Right lung (tissue), 5 donors: ENCODE data around the gene PSMB11. TPM values are rescaled to one million over a fixed set of nuclear protein-coding genes. Genes with fewer than 3 reads are reported as not detected.

ENCODE experiments used
- DNase-seq, 2 donors: peaks; one replicate each; pipeline ENCODE4 v3.0.0-alpha.2; 2013
- polyA plus RNA-seq, 5 donors: library from polyadenylated mRNA; unstranded; fragments of 120-200 nt; gene quantifications; one replicate each; pipeline versions ENCODE4 v1.2.1 to v1.2.3, GENCODE V29; 2013; ENCODE audit warnings: inconsistent platforms in 1 of 5, low replicate concordance in 1 of 5; ENCODE audit not compliant: insufficient read length in 5 of 5, insufficient read depth in 1 of 5

Gene PSMB11
- polyA plus RNA-seq, 5 donors = not detected

- DNase-seq = no peak
Observed at GRCh38 chr14:23079716-23080115, 37.7 kb downstream of the PSMB11 start.

GRCh38 chr14:23080474-23080873 is 38.5 kb downstream of the PSMB11 start:
- DNase-seq = no peak

DNA sequence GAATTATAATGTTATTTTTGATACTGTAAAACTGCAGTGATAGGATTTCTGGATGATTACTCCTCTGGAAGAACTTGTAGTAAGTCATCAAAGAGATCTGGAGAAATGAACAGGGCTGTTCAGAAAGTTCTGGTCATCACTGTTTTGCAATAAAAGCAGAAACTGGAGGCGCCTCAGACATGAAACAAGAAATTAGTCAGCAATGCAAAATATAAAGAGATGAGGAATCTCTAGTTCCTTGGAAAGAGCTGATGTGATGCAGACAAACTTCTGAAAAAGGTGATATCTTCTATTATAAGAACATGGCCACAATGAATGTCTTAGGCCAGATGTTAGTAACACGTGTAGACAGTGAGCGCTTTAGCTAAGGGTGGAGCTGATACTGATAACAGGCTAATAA is 43.4 kb downstream of the PSMB11 start:
- DNase-seq = no peak

DNA sequence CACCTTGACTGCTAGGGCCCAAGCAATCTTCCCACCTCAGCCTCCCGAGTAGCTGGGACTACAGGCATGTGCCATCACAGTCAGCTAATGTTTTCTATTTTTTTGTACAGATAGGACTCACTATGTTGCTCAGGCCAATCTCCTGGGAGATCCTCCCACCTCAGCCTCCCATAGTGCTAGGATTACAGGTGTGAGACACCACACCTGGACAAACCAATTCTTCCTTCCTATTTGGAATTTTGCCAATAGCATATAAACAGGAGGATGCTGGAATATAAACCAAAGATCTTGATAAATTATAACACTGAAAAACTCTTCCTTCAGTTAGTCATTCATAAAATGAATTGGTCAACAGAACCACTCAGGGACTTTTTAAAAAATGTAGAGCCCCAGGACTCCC is 44.6 kb downstream of the PSMB11 start:
- DNase-seq = no peak

DNA sequence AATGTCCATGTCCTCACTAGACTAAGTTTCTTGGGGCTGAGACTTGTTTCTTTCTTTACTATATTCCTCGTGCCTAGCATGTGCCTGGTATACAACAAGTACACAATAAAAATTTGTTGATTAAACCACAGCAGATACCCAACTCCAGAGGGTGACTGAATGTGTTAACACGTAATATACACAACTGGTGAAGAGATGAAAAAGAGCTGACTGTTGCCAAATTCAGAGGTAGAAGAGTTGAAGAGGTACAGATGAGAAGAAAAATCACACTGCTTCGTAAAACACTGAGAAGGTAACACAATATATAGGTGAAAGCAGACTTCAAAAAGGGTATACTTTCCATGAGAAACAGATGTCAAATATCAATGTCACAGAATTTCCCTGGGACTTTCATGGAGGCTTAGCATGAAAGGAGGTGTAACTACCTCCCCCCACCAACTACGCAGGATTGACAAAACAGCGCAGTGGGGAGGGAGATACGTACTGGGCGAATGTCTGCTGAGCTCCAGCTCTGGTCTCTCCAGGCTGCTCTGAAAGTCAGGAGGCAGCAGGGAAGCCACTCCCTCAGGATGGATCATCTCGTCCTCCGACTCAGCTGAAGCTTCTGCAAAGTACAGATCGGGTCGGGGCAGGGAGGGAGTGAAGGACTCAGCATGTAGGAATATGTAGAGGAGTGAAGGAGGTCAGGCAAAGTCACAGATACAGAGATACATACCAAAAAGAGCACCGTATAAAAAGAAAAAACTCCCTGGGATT is 47.7 kb downstream of the PSMB11 start:
- no peak for DNase-seq

DNA sequence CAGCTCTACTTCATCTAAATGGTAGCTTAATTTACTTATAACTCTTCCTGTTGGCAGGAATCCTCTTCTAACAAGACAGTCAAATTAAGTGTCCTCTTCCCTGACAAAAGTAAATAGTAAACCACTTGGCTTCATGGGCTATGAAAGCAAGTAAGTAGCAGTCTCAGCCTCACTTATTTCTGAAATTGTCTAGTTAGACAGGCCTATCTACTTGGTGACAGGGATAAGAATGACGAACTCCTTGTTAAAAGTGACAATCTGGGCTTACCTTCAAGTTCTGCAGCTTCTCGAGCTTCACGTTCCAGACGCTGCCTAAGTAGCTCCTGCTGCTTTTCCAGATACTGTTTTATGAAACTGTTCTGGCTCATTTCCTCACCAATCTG is 48.2 kb downstream of the PSMB11 start:
- DNase-seq = no peak

- no peak for DNase-seq
Observed at GRCh38 chr14:23091294-23092225, 49.5 kb downstream of the PSMB11 start.

- DNase-seq = no peak
Observed at GRCh38 chr14:23093104-23093503, 51.1 kb downstream of the PSMB11 start.

- no peak for DNase-seq
Observed at GRCh38 chr14:23093526-23093925, 51.5 kb downstream of the PSMB11 start.

Other genes with a start within 250 kb of the PSMB11 start
- 10 to 100 TPM in 1 of 5 donors, 1 to 10 TPM in 4; 8.8 to 11.2 (median 9.5) TPM for gene SLC7A7, start 226.8 kb upstream of the PSMB11 start, polyA plus RNA-seq
- 10 to 100 TPM; 66.9 to 98.7 (median 69.6) TPM for gene MRPL52, start 212.3 kb upstream of the PSMB11 start, polyA plus RNA-seq
- gene MMP14, start 205.6 kb upstream of the PSMB11 start, polyA plus RNA-seq = 100 to 1,000 TPM; 165 to 216 (median 186) TPM
- 10 to 100 TPM; 43.1 to 64.5 (median 51.0) TPM for gene LRP10, start 170.5 kb upstream of the PSMB11 start, polyA plus RNA-seq
- gene REM2, start 159.0 kb upstream of the PSMB11 start, polyA plus RNA-seq = under 1 TPM; 0.58 to 0.99 (median 0.81) TPM
- 100 to 1,000 TPM in 4 of 5 donors, 10 to 100 TPM in 1; 95.6 to 128 (median 105) TPM for gene RBM23, start 123.1 kb upstream of the PSMB11 start, polyA plus RNA-seq
- 100 to 1,000 TPM; 115 to 129 (median 123) TPM for gene PRMT5, start 112.8 kb upstream of the PSMB11 start, polyA plus RNA-seq
- gene HAUS4, start 85.1 kb upstream of the PSMB11 start, polyA plus RNA-seq = 10 to 100 TPM; 50.8 to 86.9 (median 80.5) TPM
- 10 to 100 TPM; 31.3 to 50.3 (median 40.6) TPM for gene AJUBA, start 59.7 kb upstream of the PSMB11 start, polyA plus RNA-seq
- gene C14orf93, start 32.1 kb upstream of the PSMB11 start, polyA plus RNA-seq = 10 to 100 TPM; 20.6 to 23.2 (median 21.5) TPM
- gene PSMB5, start 7.3 kb upstream of the PSMB11 start, polyA plus RNA-seq = 100 to 1,000 TPM; 155 to 205 (median 174) TPM
- gene CDH24, start 15.3 kb downstream of the PSMB11 start, polyA plus RNA-seq = 10 to 100 TPM in 4 of 5 donors, 1 to 10 TPM in 1; 9.7 to 13.7 (median 12.2) TPM
- 100 to 1,000 TPM; 277 to 378 (median 335) TPM for gene ACIN1, start 52.9 kb downstream of the PSMB11 start, polyA plus RNA-seq
- gene C14orf119, start 53.3 kb downstream of the PSMB11 start, polyA plus RNA-seq = 10 to 100 TPM; 57.4 to 70.3 (median 64.5) TPM
- gene CIROP, start 62.8 kb downstream of the PSMB11 start, polyA plus RNA-seq = under 1 TPM in 2 of 5 donors, not detected in 3; 0.05 to 0.06 TPM
- under 1 TPM; 0.10 to 0.23 (median 0.16) TPM for gene CEBPE, start 77.0 kb downstream of the PSMB11 start, polyA plus RNA-seq
- 100 to 1,000 TPM; 107 to 140 (median 126) TPM for gene SLC7A8, start 141.4 kb downstream of the PSMB11 start, polyA plus RNA-seq
- gene RNF212B, start 195.7 kb downstream of the PSMB11 start, polyA plus RNA-seq = 1 to 10 TPM in 2 of 5 donors, under 1 TPM in 2, not detected in 1; 0.65 to 1.6 (median 1.1) TPM
- gene HOMEZ, start 243.9 kb downstream of the PSMB11 start, polyA plus RNA-seq = 10 to 100 TPM; 15.2 to 19.3 (median 16.4) TPM